K562 (cell line): ENCODE measurements around the gene CPLX1. TPM values are rescaled to one million over a fixed set of nuclear protein-coding genes. Genes with fewer than 3 reads are reported as not detected.

Experiments
- ATAC-seq: fragments of 200-7000 bp; cut with Tn5 transposase; 3 replicates; pipeline ENCODE4 v1.9.1; 2020; ENCODE audit warnings: moderate library complexity
- BruUV-seq: library from RNA; stranded (reverse); fragments of 400-500 nt; replicated peaks from 2 replicates; lab custom pipeline; 2021; lab: Mats Ljungman, UMichigan
- CTCF ChIA-PET: fragments of 300-600 bp; formaldehyde crosslinking; extraction: SDS; loops from one replicate; lab custom pipeline; 2021; ENCODE audit warnings: low intra/inter-chr PET ratio; lab: Yijun Ruan, JAX
- POLR2A ChIA-PET: fragments of 300-600, 350-650 bp; sonication (Branson Sonifier 250); formaldehyde crosslinking; extraction: SDS; loops from one replicate; lab custom pipeline; 2021; ENCODE audit warnings: antibody characterized with exemption, inconsistent platforms; lab: Yijun Ruan, JAX
- DNase-seq, 4 experiments: peaks; one replicate each; pipeline versions ENCODE4 v3.0.0 to v3.0.0-alpha.2; 2011 to 2018; ENCODE audit warnings: low spot score in 3 of 4, mixed read lengths in 3 of 4; ENCODE audit errors: extremely low read depth in 1 of 4
- FAIRE-seq: peaks from 2 replicates; lab custom pipeline; 2011; peaks lifted over from hg19 to GRCh38; lab: Jason Lieb, UNC
- H2AFZ ChIP-seq: 2 replicates; pipeline ENCODE4 v1.6.0; 2011; ENCODE audit warnings: low read depth, low read length, control low read depth, inconsistent platforms
- H3K27ac ChIP-seq: fragments of 200-600 bp; 3 replicates; pipeline ENCODE4 v1.8.0; 2011; ENCODE audit warnings: low read depth, mild to moderate bottlenecking, control low read depth, inconsistent platforms, low read length, moderate library complexity, mixed read lengths; ENCODE audit errors: extremely low read depth
- H3K27me3 ChIP-seq, 2 experiments: fragments of 300-600 bp in 1 of 2; 2 replicates in 1 of 2; 3 replicates in 1 of 2; pipeline versions ENCODE4 v1.6.0 to v1.8.0; 2011; ENCODE audit warnings: inconsistent platforms in 2 of 2, low read length in 2 of 2, mild to moderate bottlenecking in 1 of 2, mixed read lengths in 1 of 2, moderate library complexity in 1 of 2; ENCODE audit not compliant: control insufficient read depth in 2 of 2, insufficient read depth in 2 of 2
- H3K36me3 ChIP-seq: fragments of 300-600 bp; 3 replicates; pipeline ENCODE4 v1.8.0; 2011; ENCODE audit warnings: mild to moderate bottlenecking, low read length, inconsistent platforms; ENCODE audit not compliant: control insufficient read depth, insufficient read depth
- H3K4me1 ChIP-seq, 2 experiments: fragments of 200-600 bp in 1 of 2; replicated peaks in 1 of 2; 2 replicates in 1 of 2; 3 replicates in 1 of 2; pipeline versions ENCODE4 v1.5.1 to v1.8.0; 2011; ENCODE audit warnings: inconsistent platforms in 2 of 2, low read length in 2 of 2, mild to moderate bottlenecking in 1 of 2, mixed read lengths in 1 of 2, moderate library complexity in 1 of 2; ENCODE audit not compliant: control insufficient read depth in 2 of 2, insufficient read depth in 2 of 2
- H3K4me2 ChIP-seq: 2 replicates; pipeline ENCODE4 v1.6.1; 2011; ENCODE audit warnings: low read length, control low read depth, inconsistent platforms, mixed read lengths; ENCODE audit not compliant: insufficient read depth
- H3K4me3 ChIP-seq: fragments of 200-600 bp; sonication (generic), shearing (Covaris generic); 2 replicates; pipeline ENCODE4 v1.5.1; 2016; ENCODE audit warnings: control low read depth, inconsistent platforms
- H3K79me2 ChIP-seq: fragments of 200-600 bp; 3 replicates; pipeline ENCODE4 v1.8.0; 2011; ENCODE audit warnings: low read length, inconsistent platforms; ENCODE audit not compliant: control insufficient read depth, insufficient read depth
- H3K9ac ChIP-seq, 2 experiments: 2 replicates each; pipeline versions ENCODE4 v1.6.0 to v1.6.1; 2011; ENCODE audit warnings: low read depth in 2 of 2, low read length in 2 of 2, control low read depth in 1 of 2, inconsistent platforms in 1 of 2, mild to moderate bottlenecking in 1 of 2, mixed read lengths in 1 of 2; ENCODE audit not compliant: insufficient read depth in 1 of 2
- H3K9me1 ChIP-seq: one replicate; pipeline ENCODE4 v1.6.0; 2011; ENCODE audit warnings: inconsistent platforms, mild to moderate bottlenecking, low read length, moderate library complexity; ENCODE audit not compliant: control insufficient read depth, insufficient read depth
- H3K9me3 ChIP-seq: replicated peaks from 2 replicates; pipeline ENCODE4 v1.5.1; 2011; ENCODE audit warnings: low read depth, low read length, inconsistent platforms; ENCODE audit not compliant: control insufficient read depth, insufficient read depth
- H4K20me1 ChIP-seq: replicated peaks from 2 replicates; pipeline ENCODE4 v1.6.1; 2011; ENCODE audit warnings: low read length, inconsistent platforms, mixed read lengths; ENCODE audit not compliant: control insufficient read depth, insufficient read depth
- CCAR2 ChIP-seq: fragments of 200-400 bp; formaldehyde crosslinking; IDR thresholded peaks from 2 replicates; pipeline ENCODE4 v1.6.1; 2017; ENCODE audit warnings: mild to moderate bottlenecking, low read depth, low read length
- MXI1 ChIP-seq: IDR thresholded peaks from 2 replicates; pipeline ENCODE4 v1.6.1; 2011; ENCODE audit warnings: low read depth, mild to moderate bottlenecking, improper control_type of control experiment, low read length
- NCOA1 ChIP-seq: fragments of 450-650 bp; IDR thresholded peaks from 2 replicates; pipeline ENCODE4 v1.6.1; 2016; ENCODE audit warnings: low read depth
- NFE2 ChIP-seq: IDR thresholded peaks from 2 replicates; pipeline ENCODE4 v1.6.1; 2014; ENCODE audit warnings: antibody characterized with exemption, low read depth
- SMAD4 ChIP-seq: fragments of 250-450 bp; sonication (Bioruptor Pico); conservative IDR thresholded peaks from 2 replicates; pipeline ENCODE4 v1.8.0; 2021; ENCODE audit warnings: inconsistent platforms, mild to moderate bottlenecking, moderate library complexity
- ZC3H11A ChIP-seq: IDR thresholded peaks from 2 replicates; pipeline ENCODE4 v1.6.1; 2012; ENCODE audit warnings: low read depth, low read length, improper control_type of control experiment
- ZFP30 ChIP-seq: fragments of 250-450 bp; sonication (Bioruptor Pico); IDR thresholded peaks from 2 replicates; pipeline ENCODE4 v1.8.0; 2022; ENCODE audit warnings: moderate library complexity, mild to moderate bottlenecking, inconsistent platforms, borderline replicate concordance
- ZNF140 ChIP-seq: fragments of 250-450 bp; sonication (Bioruptor Pico); IDR thresholded peaks from 2 replicates; pipeline ENCODE4 v1.8.0; 2021; ENCODE audit warnings: moderate library complexity, mild to moderate bottlenecking, inconsistent platforms
- ZNF57 ChIP-seq: fragments of 450-650 bp; formaldehyde crosslinking; IDR thresholded peaks from 2 replicates; pipeline ENCODE4 v1.4.0; 2020; ENCODE audit warnings: mild to moderate bottlenecking, moderate library complexity
- ZNF77 ChIP-seq: fragments of 250-450 bp; sonication (Bioruptor Pico); IDR thresholded peaks from 2 replicates; pipeline ENCODE4 v1.5.0; 2020
- WGBS: fragments of 100-300 bp; shearing (Covaris generic); methylation state at CpG from one replicate; pipeline ENCODE4 v1.1.6; 2016; ENCODE audit warnings: low coverage, mixed read lengths; ENCODE audit not compliant: insufficient coverage; ENCODE audit errors: missing lambda C conversion rate; 5-methylcytosine and 5-hydroxymethylcytosine counted together
- in situ Hi-C: fragments of 300-500 bp; cut with MboI; formaldehyde crosslinking; loops from 4 replicates; pipeline ENCODE4 v1.15.0; 2018; ENCODE audit warnings: inconsistent platforms, mixed read lengths
- intact Hi-C: fragments of 100-400 bp; cut with micrococcal nuclease; formaldehyde crosslinking; loops from 2 replicates; pipeline ENCODE4 v1.14.2; 2022
- polyA plus RNA-seq, 8 experiments: library from polyadenylated mRNA; depleted of rRNA in 4 of 8; stranded (reverse) in 5 of 8; unstranded in 3 of 8; fragments of >200 nt; fragmentation: Nextera tagmentation in 2 of 8; fragmentation: Illumina TruSeq in 1 of 8; extraction: Ambion mirVana in 2 of 8; extraction: Trizol in 1 of 8; gene quantifications; 2 replicates each; pipeline versions ENCODE4 v1.2.1 to v1.2.3, GENCODE V29; 2011 to 2014; ENCODE audit warnings: inconsistent platforms in 1 of 8, missing spikeins in 1 of 8
- total RNA-seq, 7 experiments: library from RNA; depleted of rRNA in 6 of 7; stranded (reverse); fragments of >200 nt in 6 of 7; fragmentation: Illumina TruSeq in 2 of 7; extraction: Trizol in 2 of 7; gene quantifications; 2 replicates each; pipeline versions ENCODE4 v1.2.1 to v1.2.3, GENCODE V29; 2011 to 2021; ENCODE audit warnings: low replicate concordance in 1 of 7
- TF ChIP-seq, protein P1 (sequence below): IDR thresholded peaks from 2 replicates; pipeline ENCODE4 v1.6.1; 2011; ENCODE audit not compliant: insufficient read length; ENCODE audit errors: extremely low read depth
- TF ChIP-seq, protein P2 (sequence below): IDR thresholded peaks from 3 replicates; pipeline ENCODE4 v1.6.1; 2011; ENCODE audit warnings: borderline replicate concordance, mild to moderate bottlenecking; ENCODE audit not compliant: insufficient read length, insufficient read depth
- TF ChIP-seq, protein P3 (sequence below): fragments of 450-650 bp; IDR thresholded peaks from 2 replicates; pipeline ENCODE4 v1.6.1; 2018; ENCODE audit not compliant: partially characterized antibody

CPLX1 gene
- total and polyA plus RNA-seq, 9 of the 15 experiments (the other 6 are each of a cell fraction or from before 2014, with no cell fraction given) = 0.03 to 3.3 (median 0.17) TPM; not detected in 2

DNA sequence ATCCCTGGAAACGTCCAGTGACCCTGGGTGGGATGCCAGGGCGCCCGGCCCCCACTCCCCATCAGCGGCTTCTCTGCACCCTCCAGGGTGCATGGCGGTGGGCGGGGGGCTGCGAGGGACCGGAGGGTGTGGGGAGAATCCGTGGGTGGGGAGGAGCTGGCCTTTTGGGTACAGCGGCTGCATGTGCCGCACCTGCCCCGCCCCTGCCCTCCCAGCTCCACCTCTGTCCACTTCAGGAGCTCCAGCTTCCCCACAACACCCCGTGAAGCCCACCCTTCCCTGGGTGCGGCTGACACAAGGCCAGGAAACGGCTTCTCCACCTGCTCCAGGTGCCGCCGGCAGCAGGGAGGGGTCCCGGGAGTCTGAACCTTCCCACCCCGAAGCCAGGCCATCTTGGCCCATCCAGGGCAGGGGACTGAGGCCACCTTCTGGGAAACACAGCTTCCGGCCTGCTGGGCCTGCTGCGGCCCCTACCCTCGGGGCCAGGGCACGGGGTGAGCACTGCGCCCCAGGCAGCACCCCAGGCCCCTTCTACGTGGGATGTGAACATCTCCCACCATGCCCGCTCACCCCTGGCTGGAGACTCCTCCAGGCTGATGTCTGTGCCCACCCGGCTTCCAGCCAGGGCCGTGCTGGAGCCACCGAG, 34.6 kb downstream of the CPLX1 start:
- in situ Hi-C loops = no loop called here

More for the DNA sequence above, 34.6 kb downstream of the CPLX1 start:
- ChIA-PET POLR2A (interaction anchor here (1.9 kb wide), 1 partner anchor 9 kb away, joined by 7 read pairs; no protein-coding TSS in a partner anchor), CTCF (no interaction called here)
- intact Hi-C loops = no loop called here
- ATAC-seq = no peak
- 22% methylated on average over 17 of the region's 29 CpGs for WGBS
- no peak overlapping the region for H3K4me2 ChIP-seq
- no peak overlapping the region for H2AFZ ChIP-seq
- peaks cover 0 to 86% of the 10 kb centered on the region in 2 experiments; a peak in 3 of 5 replicates for H3K4me1 ChIP-seq
- no peaks in the 10 kb centered on the region for H3K9me1 ChIP-seq
- H3K9ac ChIP-seq = peak overlapping the region in 1 of 2 experiments; percentile 26; a peak in 1 of 4 replicates
- 0 out of 2 replicates have a peak, but pooled peaks cover 3% of the 10 kb centered on the region for H4K20me1 ChIP-seq
- no peak overlapping the region for H3K4me3 ChIP-seq
- no peak overlapping the region for H3K27ac ChIP-seq
- H3K79me2 ChIP-seq = no peaks in the 10 kb centered on the region
- H3K9me3 ChIP-seq = no peaks in the 10 kb centered on the region
- no peak for DNase-seq
- peaks cover 15 to 40% of the 10 kb centered on the region in 2 experiments for H3K27me3 ChIP-seq
- no peaks in the 10 kb centered on the region for H3K36me3 ChIP-seq
- no peak for FAIRE-seq
- no TSS peak for BruUV-seq
- TF ChIP-seq SMAD4 (CRISPR knock-in tag) (no peak), MXI1 (no peak), CCAR2 (no peak), NCOA1 (no peak), ZNF77 (CRISPR knock-in tag) (no peak), ZC3H11A (no peak), NFE2 (no peak), ZFP30 (CRISPR knock-in tag) (no peak), ZNF140 (CRISPR knock-in tag) (no peak), ZNF57 (CRISPR knock-in tag) (no peak)
- TF ChIP-seq, protein P1, sequence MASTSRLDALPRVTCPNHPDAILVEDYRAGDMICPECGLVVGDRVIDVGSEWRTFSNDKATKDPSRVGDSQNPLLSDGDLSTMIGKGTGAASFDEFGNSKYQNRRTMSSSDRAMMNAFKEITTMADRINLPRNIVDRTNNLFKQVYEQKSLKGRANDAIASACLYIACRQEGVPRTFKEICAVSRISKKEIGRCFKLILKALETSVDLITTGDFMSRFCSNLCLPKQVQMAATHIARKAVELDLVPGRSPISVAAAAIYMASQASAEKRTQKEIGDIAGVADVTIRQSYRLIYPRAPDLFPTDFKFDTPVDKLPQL = no peak
- TF ChIP-seq, protein P2, sequence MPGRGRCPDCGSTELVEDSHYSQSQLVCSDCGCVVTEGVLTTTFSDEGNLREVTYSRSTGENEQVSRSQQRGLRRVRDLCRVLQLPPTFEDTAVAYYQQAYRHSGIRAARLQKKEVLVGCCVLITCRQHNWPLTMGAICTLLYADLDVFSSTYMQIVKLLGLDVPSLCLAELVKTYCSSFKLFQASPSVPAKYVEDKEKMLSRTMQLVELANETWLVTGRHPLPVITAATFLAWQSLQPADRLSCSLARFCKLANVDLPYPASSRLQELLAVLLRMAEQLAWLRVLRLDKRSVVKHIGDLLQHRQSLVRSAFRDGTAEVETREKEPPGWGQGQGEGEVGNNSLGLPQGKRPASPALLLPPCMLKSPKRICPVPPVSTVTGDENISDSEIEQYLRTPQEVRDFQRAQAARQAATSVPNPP = no peak
- TF ChIP-seq, protein P3, sequence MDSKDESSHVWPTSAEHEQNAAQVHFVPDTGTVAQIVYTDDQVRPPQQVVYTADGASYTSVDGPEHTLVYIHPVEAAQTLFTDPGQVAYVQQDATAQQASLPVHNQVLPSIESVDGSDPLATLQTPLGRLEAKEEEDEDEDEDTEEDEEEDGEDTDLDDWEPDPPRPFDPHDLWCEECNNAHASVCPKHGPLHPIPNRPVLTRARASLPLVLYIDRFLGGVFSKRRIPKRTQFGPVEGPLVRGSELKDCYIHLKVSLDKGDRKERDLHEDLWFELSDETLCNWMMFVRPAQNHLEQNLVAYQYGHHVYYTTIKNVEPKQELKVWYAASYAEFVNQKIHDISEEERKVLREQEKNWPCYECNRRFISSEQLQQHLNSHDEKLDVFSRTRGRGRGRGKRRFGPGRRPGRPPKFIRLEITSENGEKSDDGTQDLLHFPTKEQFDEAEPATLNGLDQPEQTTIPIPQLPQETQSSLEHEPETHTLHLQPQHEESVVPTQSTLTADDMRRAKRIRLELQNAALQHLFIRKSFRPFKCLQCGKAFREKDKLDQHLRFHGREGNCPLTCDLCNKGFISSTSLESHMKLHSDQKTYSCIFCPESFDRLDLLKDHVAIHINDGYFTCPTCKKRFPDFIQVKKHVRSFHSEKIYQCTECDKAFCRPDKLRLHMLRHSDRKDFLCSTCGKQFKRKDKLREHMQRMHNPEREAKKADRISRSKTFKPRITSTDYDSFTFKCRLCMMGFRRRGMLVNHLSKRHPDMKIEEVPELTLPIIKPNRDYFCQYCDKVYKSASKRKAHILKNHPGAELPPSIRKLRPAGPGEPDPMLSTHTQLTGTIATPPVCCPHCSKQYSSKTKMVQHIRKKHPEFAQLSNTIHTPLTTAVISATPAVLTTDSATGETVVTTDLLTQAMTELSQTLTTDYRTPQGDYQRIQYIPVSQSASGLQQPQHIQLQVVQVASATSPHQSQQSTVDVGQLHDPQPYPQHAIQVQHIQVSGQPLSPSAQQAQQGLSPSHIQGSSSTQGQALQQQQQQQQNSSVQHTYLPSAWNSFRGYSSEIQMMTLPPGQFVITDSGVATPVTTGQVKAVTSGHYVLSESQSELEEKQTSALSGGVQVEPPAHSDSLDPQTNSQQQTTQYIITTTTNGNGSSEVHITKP = no peak
- TF ChIP-seq, all 486 proteins: peak for 0
